Common myeloid progenitor, CD34-positive (primary cell): ENCODE measurements around the gene ULK2.

Experiments used
- CTCF ChIA-PET: fragments of 350-600 bp; sonication (Branson Sonifier 250); formaldehyde crosslinking; loops from one replicate; lab custom pipeline; 2021; ENCODE audit warnings: antibody characterized with exemption; lab: Charles Lee
- POLR2A ChIA-PET: fragments of 350-600 bp; sonication (Branson Sonifier 250); formaldehyde crosslinking; loops from one replicate; lab custom pipeline; 2021; ENCODE audit warnings: antibody characterized with exemption; lab: Charles Lee
- DNase-seq, 3 donors: peaks; one replicate each; pipeline versions ENCODE4 v3.0.0 to v3.0.0-alpha.2; 2013
- H3K27ac ChIP-seq, 2 experiments: 1 replicate in 1 of 2; 2 replicates in 1 of 2; pipeline ENCODE4 v1.7.0; 2013; ENCODE audit warnings: inconsistent platforms in 2 of 2, low read length in 2 of 2, mild to moderate bottlenecking in 2 of 2, low read depth in 1 of 2, moderate library complexity in 1 of 2; ENCODE audit not compliant: severe bottlenecking in 2 of 2, insufficient read depth in 1 of 2, poor library complexity in 1 of 2
- H3K27me3 ChIP-seq, 5 experiments: replicated peaks in 2 of 5; 1 replicate in 3 of 5; 2 replicates in 2 of 5; pipeline versions ENCODE4 v1.6.1 to v1.7.0; 2013; ENCODE audit warnings: low read length in 4 of 5, mild to moderate bottlenecking in 2 of 5, moderate library complexity in 2 of 5, inconsistent platforms in 1 of 5; ENCODE audit not compliant: insufficient read depth in 5 of 5, control insufficient read depth in 4 of 5
- H3K36me3 ChIP-seq, 4 experiments: 1 replicate in 2 of 4; 2 replicates in 2 of 4; pipeline versions ENCODE4 v1.6.1 to v1.7.0; 2013; ENCODE audit warnings: low read length in 3 of 4, control low read depth in 1 of 4, mild to moderate bottlenecking in 1 of 4; ENCODE audit not compliant: control insufficient read depth in 4 of 4, insufficient read depth in 4 of 4
- H3K4me1 ChIP-seq, 4 experiments: 1 replicate in 3 of 4; 2 replicates in 1 of 4; pipeline versions ENCODE4 v1.6.1 to v1.7.1; 2013; ENCODE audit warnings: low read length in 3 of 4, mild to moderate bottlenecking in 3 of 4, control low read depth in 1 of 4, inconsistent platforms in 1 of 4, moderate library complexity in 1 of 4; ENCODE audit not compliant: control insufficient read depth in 4 of 4, insufficient read depth in 4 of 4; ENCODE audit errors: control extremely low read depth in 1 of 4
- H3K4me3 ChIP-seq, 7 experiments: 1 replicate in 4 of 7; 2 replicates in 3 of 7; pipeline versions ENCODE4 v1.5.1 to v1.7.0; 2013; ENCODE audit warnings: mild to moderate bottlenecking in 7 of 7, low read length in 6 of 7, moderate library complexity in 6 of 7, inconsistent platforms in 2 of 7, low read depth in 2 of 7, control low read depth in 1 of 7; ENCODE audit not compliant: insufficient read depth in 4 of 7, control insufficient read depth in 1 of 7; ENCODE audit errors: extremely low read depth in 1 of 7
- H3K9me3 ChIP-seq, 5 experiments: 1 replicate in 4 of 5; 2 replicates in 1 of 5; pipeline versions ENCODE4 v1.6.1 to v1.7.1; 2013; ENCODE audit warnings: low read length in 4 of 5, mild to moderate bottlenecking in 2 of 5, inconsistent platforms in 1 of 5, low read depth in 1 of 5, moderate library complexity in 1 of 5; ENCODE audit not compliant: control insufficient read depth in 4 of 5, insufficient read depth in 2 of 5; ENCODE audit errors: control extremely low read depth in 1 of 5
- WGBS: methylation state at CpG from one replicate; pipeline ENCODE4 v1.1.5; 2013; ENCODE audit not compliant: insufficient coverage; 5-methylcytosine and 5-hydroxymethylcytosine counted together

The ULK2 gene

DNA sequence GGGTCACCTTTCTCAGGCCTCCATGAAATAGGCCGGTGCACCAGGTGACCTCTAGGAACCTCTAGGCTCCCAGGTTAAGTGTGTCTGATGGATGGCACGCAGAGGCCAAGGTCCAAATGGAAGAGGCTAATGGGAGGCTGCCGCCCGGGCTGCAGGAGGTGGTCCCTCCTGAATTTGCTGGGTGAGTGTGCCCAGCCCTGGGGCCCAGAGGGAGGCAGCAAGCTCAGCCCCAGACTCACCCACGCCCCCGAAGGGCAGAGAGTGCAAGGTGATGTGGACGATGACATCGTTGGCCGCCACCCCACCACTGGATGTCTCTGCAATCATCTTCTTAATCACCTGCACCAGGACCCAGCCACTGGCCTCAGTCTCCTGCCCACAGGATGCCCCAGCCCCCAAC lies 129.0 kb downstream of the ULK2 start:
- ChIA-PET POLR2A (no interaction called here), CTCF (interaction anchor here (1.6 kb wide), 1 partner anchor 31 kb away, joined by 5 read pairs; no protein-coding TSS in a partner anchor)
- no peak for DNase-seq
- Histone ChIP-seq H3K27ac (no peak overlapping the region), H3K4me3 (no peak overlapping the region), H3K4me1 (no peaks in the 10 kb centered on the region), H3K9me3 (no peaks in the 10 kb centered on the region), H3K27me3 (no peaks in the 10 kb centered on the region), H3K36me3 (no peaks in the 10 kb centered on the region)
- 98% methylated on average over 6 of the region's 9 CpGs for WGBS

DNA sequence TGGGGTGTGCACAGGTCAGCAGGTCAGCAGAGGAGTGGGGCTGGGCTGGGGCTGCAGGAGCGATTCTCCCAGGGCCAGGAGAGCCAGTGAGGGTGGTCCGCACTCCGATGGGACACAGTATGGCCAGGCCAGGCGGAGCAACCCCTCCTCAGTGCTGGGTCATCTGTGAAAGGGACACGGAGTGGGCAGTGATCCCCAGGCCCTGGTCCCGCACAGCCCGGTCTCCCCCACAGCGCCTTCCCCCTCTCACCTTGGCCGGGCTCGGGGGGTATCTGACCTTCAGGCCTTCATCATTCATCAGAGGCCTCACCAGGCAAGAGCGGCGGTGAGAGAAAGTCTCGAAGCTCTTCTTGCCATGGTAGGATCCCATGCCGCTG lies 129.7 kb downstream of the ULK2 start:
- 98% methylated on average over 14 of the region's 14 CpGs for WGBS
- no peak overlapping the region for H3K4me3 ChIP-seq
- H3K27ac ChIP-seq: no peak overlapping the region
- CTCF ChIA-PET: interaction anchor here (1.6 kb wide), 1 partner anchor 31 kb away, joined by 5 read pairs; no protein-coding TSS in a partner anchor
- no peaks in the 10 kb centered on the region for H3K36me3 ChIP-seq
- DNase-seq: no peak
- H3K27me3 ChIP-seq: no peaks in the 10 kb centered on the region
- no peaks in the 10 kb centered on the region for H3K4me1 ChIP-seq
- no peaks in the 10 kb centered on the region for H3K9me3 ChIP-seq
- POLR2A ChIA-PET: no interaction called here

DNA sequence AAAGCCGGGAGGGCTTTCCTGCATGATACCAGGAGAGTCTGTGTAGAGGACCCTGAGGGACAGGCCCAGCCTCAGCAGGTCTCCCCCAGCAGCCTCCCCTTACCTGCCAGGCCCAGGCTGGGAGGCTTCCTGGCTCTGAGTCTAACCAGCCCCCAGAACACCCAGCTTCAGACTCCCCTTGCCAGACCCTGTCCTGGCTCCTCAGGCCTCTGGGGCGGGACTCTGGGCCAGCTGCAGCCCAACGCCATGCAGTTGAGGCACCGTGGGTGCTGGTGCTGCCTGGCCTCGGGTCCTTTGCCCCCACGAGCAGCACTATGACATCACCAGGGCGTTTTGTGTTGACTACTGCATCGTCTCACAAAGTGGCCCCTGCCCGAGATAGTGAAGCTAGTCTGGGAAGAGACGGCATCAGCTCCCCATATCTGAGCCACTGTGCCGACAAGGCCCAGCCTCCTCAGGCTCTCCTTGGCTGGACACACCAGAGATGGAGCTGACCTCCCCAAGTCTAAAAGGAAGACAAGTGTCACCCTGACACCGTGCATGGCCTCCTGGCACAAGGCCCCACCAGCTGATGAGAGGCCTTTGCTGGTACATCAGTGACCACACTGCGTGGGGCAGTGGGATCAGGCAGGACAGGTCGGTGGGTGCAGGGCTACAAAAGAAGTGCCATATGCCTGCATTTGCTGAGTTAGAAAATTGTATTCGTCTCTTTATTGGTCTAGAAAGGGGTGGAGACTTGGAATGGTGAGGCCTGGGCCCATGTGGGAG lies 130.2 kb downstream of the ULK2 start:
- no peaks in the 10 kb centered on the region for H3K9me3 ChIP-seq
- no peaks in the 10 kb centered on the region for H3K4me1 ChIP-seq
- no peak overlapping the region for H3K4me3 ChIP-seq
- ChIA-PET CTCF (interaction anchor here (1.6 kb wide), 1 partner anchor 32 kb away, joined by 5 read pairs; no protein-coding TSS in a partner anchor), POLR2A (no interaction called here)
- DNase-seq: no peak
- H3K36me3 ChIP-seq: no peaks in the 10 kb centered on the region
- H3K27ac ChIP-seq: no peak overlapping the region
- H3K27me3 ChIP-seq: no peaks in the 10 kb centered on the region
- 92% methylated on average over 15 of the region's 15 CpGs for WGBS

DNA sequence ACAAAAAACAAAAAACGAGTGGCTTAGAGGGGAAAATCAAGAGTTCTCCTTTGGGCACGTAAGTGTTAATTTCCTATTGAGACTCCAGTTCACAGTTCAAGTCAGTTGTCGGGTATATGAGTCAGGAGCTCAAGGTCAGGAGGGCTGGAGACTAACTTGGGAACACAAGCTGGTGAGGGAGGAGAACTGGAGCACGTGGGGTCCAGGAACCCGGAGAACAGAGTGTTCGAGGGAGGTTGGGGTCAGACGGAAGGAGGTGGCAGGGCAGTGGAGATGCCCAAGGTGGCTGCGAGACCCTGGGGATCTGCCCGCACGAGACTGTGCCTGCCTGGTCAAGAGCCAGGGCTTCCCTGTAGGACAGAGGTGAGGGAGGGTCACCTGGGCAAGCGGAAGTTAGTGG lies 131.7 kb downstream of the ULK2 start:
- H3K9me3 ChIP-seq: no peaks in the 10 kb centered on the region
- H3K27me3 ChIP-seq: no peaks in the 10 kb centered on the region
- whole genome bisulfite sequencing: 91% methylated on average over 11 of the region's 11 CpGs
- POLR2A ChIA-PET: interaction anchor here (0.8 kb wide), 1 partner anchor 96 kb away, joined by 3 read pairs; no protein-coding TSS in a partner anchor
- H3K4me3 ChIP-seq: no peak overlapping the region
- H3K4me1 ChIP-seq: no peaks in the 10 kb centered on the region
- DNase-seq: no peak
- H3K27ac ChIP-seq: no peak overlapping the region
- no peaks in the 10 kb centered on the region for H3K36me3 ChIP-seq
- CTCF ChIA-PET: interaction anchor here (1.1 to 2.5 kb wide), 2 partner anchors 9 to 26 kb away, joined by 5 read pairs; no protein-coding TSS in a partner anchor

DNA sequence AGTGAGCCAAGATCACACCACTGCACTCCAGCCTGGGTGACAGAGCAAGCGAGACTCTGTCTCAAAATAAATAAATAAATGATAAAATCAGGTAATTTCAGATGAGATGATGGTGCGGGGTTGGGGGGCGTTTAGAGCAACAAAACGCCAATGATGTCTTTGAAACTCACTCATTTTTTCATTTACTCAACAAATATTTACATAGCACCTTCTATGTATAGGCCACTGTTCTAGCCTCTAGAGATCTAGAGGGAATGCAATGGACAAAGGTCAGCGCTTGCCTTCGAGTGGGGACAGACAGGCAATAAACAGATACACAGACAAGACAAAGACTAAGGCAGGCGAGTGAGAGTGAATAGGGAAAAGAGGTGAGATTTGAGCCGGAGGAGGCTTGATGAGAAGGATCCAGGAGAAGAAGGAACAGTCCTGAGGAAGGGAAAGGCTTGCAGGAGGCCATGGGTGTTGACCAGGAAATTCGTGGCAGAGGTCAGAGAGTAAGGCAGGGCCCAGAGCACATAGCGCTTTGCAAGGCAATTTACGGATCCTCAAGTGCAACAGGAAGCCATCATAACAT lies 133.7 kb downstream of the ULK2 start:
- no peaks in the 10 kb centered on the region for H3K9me3 ChIP-seq
- no peaks in the 10 kb centered on the region for H3K4me1 ChIP-seq
- 85% methylated on average over 7 of the region's 11 CpGs for WGBS
- POLR2A ChIA-PET: no interaction called here
- H3K4me3 ChIP-seq: no peak overlapping the region
- no peaks in the 10 kb centered on the region for H3K27me3 ChIP-seq
- no peak overlapping the region for H3K27ac ChIP-seq
- CTCF ChIA-PET: interaction anchor here (1.1 kb wide), 1 partner anchor 9 kb away, joined by 4 read pairs; no protein-coding TSS in a partner anchor
- DNase-seq: no peak
- no peaks in the 10 kb centered on the region for H3K36me3 ChIP-seq

DNA sequence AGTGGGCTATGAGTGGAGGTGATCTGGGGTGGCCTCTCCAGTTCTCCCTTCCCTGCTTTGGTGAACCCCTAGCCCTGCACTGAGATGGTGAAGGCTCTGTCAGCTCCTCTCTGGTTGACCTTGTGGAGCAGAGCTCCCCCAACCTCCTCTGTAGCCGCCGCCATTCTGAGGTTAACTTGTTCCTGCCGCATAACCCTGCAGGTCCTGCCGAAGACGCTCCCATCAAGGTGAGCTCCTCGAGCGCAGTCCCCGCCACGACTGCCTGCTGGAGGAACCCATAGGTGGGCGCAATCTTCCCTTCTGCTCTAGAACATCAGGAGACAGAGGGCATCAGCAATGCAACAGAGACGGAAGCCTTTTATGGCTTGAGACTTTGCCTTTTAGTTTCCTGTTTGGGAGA lies 136.1 kb downstream of the ULK2 start:
- no peaks in the 10 kb centered on the region for H3K27me3 ChIP-seq
- no peak overlapping the region for H3K27ac ChIP-seq
- H3K4me1 ChIP-seq: peaks cover 0 to 14% (median 8%) of the 10 kb centered on the region in 4 experiments
- H3K36me3 ChIP-seq: no peaks in the 10 kb centered on the region
- no peak overlapping the region for H3K4me3 ChIP-seq
- H3K9me3 ChIP-seq: no peaks in the 10 kb centered on the region
- ChIA-PET POLR2A (interaction anchor here (0.6 kb wide), 1 partner anchor 90 kb away, joined by 3 read pairs; no protein-coding TSS in a partner anchor), CTCF (no interaction called here)
- WGBS: 96% methylated on average over 10 of the region's 11 CpGs
- DNase-seq: no peak

DNA sequence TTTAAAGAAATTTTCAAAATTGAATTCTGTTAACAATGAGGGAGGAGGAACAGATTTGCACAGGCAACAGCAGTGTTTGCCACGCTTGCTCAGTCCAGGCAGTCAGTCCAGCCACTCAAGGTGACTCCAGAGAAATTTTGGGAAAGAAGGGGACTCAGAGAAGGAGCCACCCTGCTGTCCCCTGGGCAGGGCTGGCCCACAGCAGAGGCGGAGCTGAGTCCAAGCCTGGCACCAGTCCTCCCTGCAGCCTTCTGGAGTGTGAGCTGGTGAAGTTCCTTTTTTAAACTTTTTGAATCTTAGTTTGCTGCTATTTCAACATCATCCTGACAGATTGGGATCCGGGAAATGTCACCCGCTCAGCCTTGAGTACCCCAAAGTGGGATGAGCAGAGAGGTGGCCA lies 136.9 kb downstream of the ULK2 start:
- peaks cover 0 to 14% (median 8%) of the 10 kb centered on the region in 4 experiments for H3K4me1 ChIP-seq
- H3K36me3 ChIP-seq: no peaks in the 10 kb centered on the region
- no peak overlapping the region for H3K27ac ChIP-seq
- 90% methylated on average over 3 of the region's 4 CpGs for WGBS
- no peaks in the 10 kb centered on the region for H3K27me3 ChIP-seq
- CTCF ChIA-PET: no interaction called here
- no peak for DNase-seq
- H3K9me3 ChIP-seq: no peaks in the 10 kb centered on the region
- POLR2A ChIA-PET: no interaction called here
- no peak overlapping the region for H3K4me3 ChIP-seq
